Measurements from ENCODE around the gene NSF. TPM values are rescaled to one million over a fixed set of nuclear protein-coding genes. Genes with fewer than 3 reads are reported as not detected.
"Not testable (repeated sequence)": the region's sequence is repeated elsewhere in the genome, so short reads cannot be mapped to it uniquely, and the experiment has no call there.

Gene NSF
- total RNA-seq, 1 donor, result 83.8 TPM

DNA sequence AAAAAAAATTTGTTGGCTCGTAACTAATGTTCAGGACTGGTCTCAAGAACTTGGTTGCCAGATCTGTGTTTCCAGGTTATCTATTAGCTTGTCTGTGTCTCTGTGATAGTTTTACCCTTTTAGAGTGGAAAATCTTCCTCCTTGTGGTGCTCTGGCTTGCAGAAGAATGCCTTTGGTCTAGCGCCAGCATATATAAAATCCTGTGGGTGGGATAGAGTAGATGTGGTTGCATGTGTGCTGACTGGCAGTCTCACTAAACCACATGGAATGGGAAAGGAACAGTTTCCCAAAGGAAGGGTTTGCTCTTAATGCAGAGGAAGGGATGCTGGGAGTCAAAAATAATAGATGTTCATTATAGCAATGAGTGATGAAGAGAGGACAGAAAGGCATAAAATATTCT lies 33.3 kb downstream of the NSF start:
- not testable (repeated sequence) for DNase-seq (ENCODE audit: low read depth); H3K4me3 ChIP-seq (ENCODE audit: low read depth, low read length)

DNA sequence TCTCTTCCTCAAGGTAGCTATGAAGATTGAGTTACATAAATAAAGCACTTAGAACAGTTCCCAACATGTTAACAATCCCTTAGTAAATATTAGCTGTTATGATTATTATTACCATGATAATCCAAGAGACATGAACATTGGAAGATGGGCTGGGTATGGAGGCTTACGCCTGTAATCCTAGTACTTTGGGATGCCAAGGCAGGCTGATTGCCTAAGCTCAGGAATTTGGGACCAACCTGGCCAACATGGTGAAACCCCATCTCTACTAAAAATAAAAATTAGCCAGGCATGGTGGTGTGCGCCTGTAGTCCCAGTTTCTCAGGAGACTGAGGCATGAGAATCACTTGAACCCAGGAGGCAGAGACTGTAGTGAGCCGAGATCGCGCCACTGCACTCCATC lies 34.3 kb downstream of the NSF start:
- not testable (repeated sequence) for H3K4me3 ChIP-seq (ENCODE audit: low read depth, low read length); DNase-seq (ENCODE audit: low read depth)

- not testable (repeated sequence) for H3K4me3 ChIP-seq (ENCODE audit: low read depth, low read length); DNase-seq (ENCODE audit: low read depth)
Measured at GRCh38 chr17:46627452-46627851, 37.0 kb downstream of the NSF start.

GRCh38 chr17:46628753-46629436 lies 38.4 kb downstream of the NSF start:
- DNase-seq (ENCODE audit: low read depth); H3K4me3 ChIP-seq (ENCODE audit: low read depth, low read length): not testable (repeated sequence)

GRCh38 chr17:46632146-46632545 lies 41.7 kb downstream of the NSF start:
- DNase-seq (ENCODE audit: low read depth); H3K4me3 ChIP-seq (ENCODE audit: low read depth, low read length): not testable (repeated sequence)

DNA sequence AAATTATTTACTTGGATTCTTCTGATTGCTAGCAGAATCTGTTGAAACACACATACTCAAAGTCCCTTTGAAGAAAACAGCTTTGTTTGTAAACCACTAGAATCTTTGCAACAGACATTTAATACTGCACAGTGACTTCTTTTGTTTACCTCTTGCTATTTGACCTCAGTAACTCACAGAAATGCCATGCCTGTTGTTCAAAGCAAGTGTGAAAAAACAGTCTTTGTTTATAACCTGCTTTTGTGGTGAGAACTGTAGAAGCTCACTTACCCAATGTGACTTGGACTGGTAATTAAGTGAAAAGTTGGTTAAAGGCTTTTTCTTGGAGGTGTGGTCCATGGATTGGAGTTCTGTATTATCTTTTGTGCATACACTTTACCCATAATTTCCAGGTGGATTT lies 44.4 kb downstream of the NSF start:
- DNase-seq (ENCODE audit: low read depth); H3K4me3 ChIP-seq (ENCODE audit: low read depth, low read length): not testable (repeated sequence)

GRCh38 chr17:46641861-46642656 lies 51.6 kb downstream of the NSF start:
- DNase-seq (ENCODE audit: low read depth); H3K4me3 ChIP-seq (ENCODE audit: low read depth, low read length): not testable (repeated sequence)

GRCh38 chr17:46647251-46647650 lies 56.8 kb downstream of the NSF start:
- H3K4me3 ChIP-seq (ENCODE audit: low read depth, low read length); DNase-seq (ENCODE audit: low read depth): not testable (repeated sequence)

DNA sequence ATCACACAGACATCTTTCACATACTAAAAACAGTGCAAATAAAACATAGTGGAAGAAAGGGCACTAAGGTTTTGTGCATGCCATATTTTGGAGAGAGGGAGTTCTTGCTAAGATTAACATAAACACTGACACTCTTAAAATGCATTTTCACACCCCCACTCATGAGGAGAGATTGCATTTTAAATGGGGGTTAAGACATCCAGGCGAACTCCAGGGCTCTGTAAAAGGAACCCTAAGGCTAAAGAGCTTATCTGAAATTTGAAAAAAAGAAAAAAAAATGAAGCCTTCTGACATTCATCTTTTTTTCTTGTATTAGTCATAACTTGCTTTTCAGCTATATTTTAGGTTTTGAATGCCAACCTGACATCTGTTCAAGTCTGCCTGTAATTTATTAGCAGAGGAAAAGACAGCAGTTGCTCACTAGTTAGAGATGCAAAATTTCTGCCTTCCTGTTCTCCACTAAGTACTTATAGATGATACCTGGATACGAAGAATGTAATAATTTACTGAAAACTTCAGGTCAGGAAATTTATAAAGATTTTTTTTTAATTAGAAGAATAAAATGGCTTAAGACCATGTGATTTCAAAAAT lies 57.3 kb downstream of the NSF start:
- H3K4me3 ChIP-seq (ENCODE audit: low read depth, low read length); DNase-seq (ENCODE audit: low read depth): not testable (repeated sequence)

- not testable (repeated sequence) for DNase-seq (ENCODE audit: low read depth); H3K4me3 ChIP-seq (ENCODE audit: low read depth, low read length)
Measured at GRCh38 chr17:46649246-46649645, 58.8 kb downstream of the NSF start.

- not testable (repeated sequence) for DNase-seq (ENCODE audit: low read depth)
Measured at GRCh38 chr17:46652024-46652643, 61.7 kb downstream of the NSF start.

GRCh38 chr17:46658235-46658634 lies 67.8 kb downstream of the NSF start:
- DNase-seq (ENCODE audit: low read depth), result not testable (repeated sequence)

More at GRCh38 chr17:46652024-46652643, 61.7 kb downstream of the NSF start:
- H3K4me3 ChIP-seq (ENCODE audit: low read depth, low read length), result not testable (repeated sequence)

GRCh38 chr17:46659702-46660101 lies 69.2 kb downstream of the NSF start:
- not testable (repeated sequence) for H3K4me3 ChIP-seq (ENCODE audit: low read depth, low read length); DNase-seq (ENCODE audit: low read depth)

More at GRCh38 chr17:46658235-46658634, 67.8 kb downstream of the NSF start:
- H3K4me3 ChIP-seq (ENCODE audit: low read depth, low read length), result not testable (repeated sequence)

- DNase-seq (ENCODE audit: low read depth); H3K4me3 ChIP-seq (ENCODE audit: low read depth, low read length): not testable (repeated sequence)
Measured at GRCh38 chr17:46663123-46663522, 72.7 kb downstream of the NSF start.

- not testable (repeated sequence) for DNase-seq (ENCODE audit: low read depth); H3K4me3 ChIP-seq (ENCODE audit: low read depth, low read length)
Measured at GRCh38 chr17:46663552-46663951, 73.1 kb downstream of the NSF start.

DNA sequence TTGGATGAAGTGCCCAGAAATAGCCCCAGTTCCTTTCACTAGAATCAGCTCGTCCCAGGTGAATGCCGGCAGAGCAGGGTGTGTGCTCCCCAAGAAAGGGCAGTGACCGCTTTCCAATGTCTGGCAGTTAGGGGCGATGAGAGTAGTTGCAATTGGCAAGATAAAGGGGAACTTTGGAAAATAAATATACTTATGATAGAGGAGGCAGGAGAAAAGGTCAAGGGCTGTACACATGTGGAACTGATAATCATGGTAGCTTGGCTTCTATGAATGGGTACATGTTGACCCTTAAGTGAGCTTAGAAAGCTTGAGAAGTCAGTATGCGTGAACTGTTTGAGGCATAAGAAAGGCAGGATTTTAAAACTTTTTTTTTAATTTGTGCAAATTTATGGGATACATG lies 75.5 kb downstream of the NSF start:
- not testable (repeated sequence) for H3K4me3 ChIP-seq (ENCODE audit: low read depth, low read length); DNase-seq (ENCODE audit: low read depth)

DNA sequence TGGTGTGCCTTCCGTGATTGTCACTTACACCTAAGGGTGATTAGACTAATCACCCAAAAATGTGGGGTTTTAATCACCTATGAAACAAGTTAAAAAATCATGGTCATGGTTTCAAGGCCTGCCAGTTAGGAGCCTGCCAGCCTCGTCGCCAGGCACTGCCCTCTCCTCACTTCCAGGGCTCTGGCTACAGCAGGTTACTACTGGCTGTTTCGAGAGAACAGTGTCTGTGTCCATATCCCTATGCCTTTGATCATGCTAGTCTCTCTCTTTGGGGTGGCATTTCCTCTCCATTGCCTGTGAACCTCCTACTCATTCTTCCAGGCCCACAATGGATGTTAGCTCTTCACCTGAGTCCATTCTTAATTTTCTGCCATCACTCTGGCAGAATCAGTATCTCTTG lies 80.3 kb downstream of the NSF start:
- not testable (repeated sequence) for DNase-seq (ENCODE audit: low read depth); H3K4me3 ChIP-seq (ENCODE audit: low read depth, low read length)

DNA sequence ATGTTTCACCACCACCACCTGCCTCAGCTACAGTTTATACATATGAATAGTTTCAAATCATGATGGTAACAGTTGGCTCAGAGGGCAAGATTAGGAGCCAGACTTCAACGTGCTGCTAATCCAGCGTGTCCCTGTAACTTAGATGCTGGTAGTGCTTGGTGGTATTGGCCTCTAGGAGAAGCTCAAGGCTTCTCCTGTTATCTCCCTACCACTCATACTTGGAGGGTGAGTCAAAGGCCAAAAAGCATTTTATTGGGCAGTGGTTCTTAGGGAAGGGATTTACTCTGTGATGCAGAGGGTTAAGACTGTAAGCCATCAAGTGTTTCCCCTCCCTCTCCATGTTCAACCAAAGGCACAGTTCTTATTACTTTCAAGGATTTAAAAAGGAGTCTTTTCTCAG lies 82.3 kb downstream of the NSF start:
- H3K4me3 ChIP-seq (ENCODE audit: low read depth, low read length); DNase-seq (ENCODE audit: low read depth): not testable (repeated sequence)

DNA sequence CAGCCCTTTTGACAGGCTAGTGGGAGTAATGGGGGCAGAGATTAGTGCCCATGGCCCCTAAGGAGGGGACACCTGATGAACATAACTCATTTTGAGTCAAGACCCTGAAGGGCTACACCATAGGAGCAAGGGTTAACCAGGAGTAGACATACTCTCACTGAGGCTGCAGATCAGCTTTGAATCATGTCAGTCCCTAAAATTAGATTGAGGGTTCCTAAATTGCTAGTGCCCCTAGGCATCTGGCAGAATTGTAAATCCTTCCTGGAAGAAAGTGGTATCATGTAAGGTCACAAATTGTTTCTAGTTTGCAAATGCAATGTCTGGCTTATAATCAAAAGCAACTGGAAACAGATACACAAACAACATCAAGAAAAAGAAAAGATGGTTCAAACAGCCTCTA lies 87.3 kb downstream of the NSF start:
- DNase-seq (ENCODE audit: low read depth); H3K4me3 ChIP-seq (ENCODE audit: low read depth, low read length): not testable (repeated sequence)
